K562 (cell line): ENCODE results near the gene ATP2A1. TPM values are rescaled to one million over a fixed set of nuclear protein-coding genes. Genes with fewer than 3 reads are reported as not detected.

Experiments used
- ATF3 ChIP-seq, 2 experiments: fragments of 450-650 bp in 1 of 2; sonication (generic) in 1 of 2; formaldehyde crosslinking in 1 of 2; IDR thresholded peaks in 1 of 2; conservative IDR thresholded peaks in 1 of 2; 2 replicates each; pipeline versions ENCODE4 v1.6.1 to v1.8.1; 2016 to 2023; ENCODE audit warnings: mild to moderate bottlenecking in 2 of 2, moderate library complexity in 2 of 2, inconsistent platforms in 1 of 2, missing genetic modification reagents in 1 of 2
- CCNT2 ChIP-seq: IDR thresholded peaks from 2 replicates; pipeline ENCODE4 v1.6.1; 2011; ENCODE audit warnings: borderline replicate concordance, low read depth, mild to moderate bottlenecking, moderate library complexity, mixed read lengths, low read length; ENCODE audit not compliant: insufficient read length; ENCODE audit errors: extremely low read depth
- CLOCK ChIP-seq: fragments of 250-450 bp; sonication (Bioruptor Pico); IDR thresholded peaks from 2 replicates; pipeline ENCODE4 v1.4.0; 2020; ENCODE audit warnings: mild to moderate bottlenecking, moderate library complexity, borderline replicate concordance
- CREB1 ChIP-seq, 2 experiments: sonication (generic) in 1 of 2; formaldehyde crosslinking in 1 of 2; IDR thresholded peaks; 2 replicates each; pipeline versions ENCODE4 v1.6.1 to v1.8.0; 2012 to 2022; ENCODE audit warnings: inconsistent platforms in 1 of 2, mild to moderate bottlenecking in 1 of 2, missing genetic modification reagents in 1 of 2, moderate library complexity in 1 of 2
- E2F8 ChIP-seq: fragments of 450-650 bp; IDR thresholded peaks from 2 replicates; pipeline ENCODE4 v1.7.1; 2018; ENCODE audit warnings: mild to moderate bottlenecking, low read depth; ENCODE audit not compliant: partially characterized antibody
- E4F1 ChIP-seq: fragments of 250-450 bp; sonication (Bioruptor Pico); IDR thresholded peaks from 2 replicates; pipeline ENCODE4 v1.5.0; 2021; ENCODE audit warnings: mild to moderate bottlenecking, borderline replicate concordance
- KAT7 ChIP-seq: sonication (generic); formaldehyde crosslinking; IDR thresholded peaks from 2 replicates; pipeline ENCODE4 v1.8.0; 2022; ENCODE audit warnings: missing genetic modification reagents, mild to moderate bottlenecking, borderline replicate concordance
- NCOR1 ChIP-seq: fragments of 450-650 bp; IDR thresholded peaks from 2 replicates; pipeline ENCODE4 v1.6.1; 2016; ENCODE audit warnings: mild to moderate bottlenecking, moderate library complexity
- PHF20 ChIP-seq: fragments of 450-650 bp; IDR thresholded peaks from 2 replicates; pipeline ENCODE4 v1.6.1; 2018; ENCODE audit not compliant: partially characterized antibody
- POLR2AphosphoS2 ChIP-seq: IDR thresholded peaks from 2 replicates; pipeline ENCODE4 v1.6.1; 2012; ENCODE audit warnings: low read length, improper control_type of control experiment
- SMAD2 ChIP-seq: fragments of 150-350 bp; IDR thresholded peaks from 2 replicates; pipeline ENCODE4 v1.6.1; 2014; ENCODE audit warnings: low read depth, mild to moderate bottlenecking, low read length
- SMARCC2 ChIP-seq: fragments of 450-650 bp; IDR thresholded peaks from 2 replicates; pipeline ENCODE4 v1.6.1; 2017; ENCODE audit warnings: antibody characterized with exemption, moderate library complexity, mild to moderate bottlenecking, low read depth
- ZFPM2 ChIP-seq: fragments of 250-450 bp; sonication (Bioruptor Pico); IDR thresholded peaks from 2 replicates; pipeline ENCODE4 v1.5.1; 2022; ENCODE audit warnings: mild to moderate bottlenecking
- ZNF511 ChIP-seq: sonication (generic); formaldehyde crosslinking; IDR thresholded peaks from 2 replicates; pipeline ENCODE4 v1.8.0; 2022; ENCODE audit warnings: mild to moderate bottlenecking, missing genetic modification reagents
- ZSCAN32 ChIP-seq: fragments of 450-650 bp; formaldehyde crosslinking; IDR thresholded peaks from 2 replicates; pipeline ENCODE4 v1.4.0; 2020; ENCODE audit warnings: mild to moderate bottlenecking, moderate library complexity
- polyA plus RNA-seq, 8 experiments: library from polyadenylated mRNA; depleted of rRNA in 4 of 8; stranded (reverse) in 5 of 8; unstranded in 3 of 8; fragments of >200 nt; fragmentation: Nextera tagmentation in 2 of 8; fragmentation: Illumina TruSeq in 1 of 8; extraction: Ambion mirVana in 2 of 8; extraction: Trizol in 1 of 8; gene quantifications; 2 replicates each; pipeline versions ENCODE4 v1.2.1 to v1.2.3, GENCODE V29; 2011 to 2014; ENCODE audit warnings: inconsistent platforms in 1 of 8, missing spikeins in 1 of 8
- total RNA-seq, 7 experiments: library from RNA; depleted of rRNA in 6 of 7; stranded (reverse); fragments of >200 nt in 6 of 7; fragmentation: Illumina TruSeq in 2 of 7; extraction: Trizol in 2 of 7; gene quantifications; 2 replicates each; pipeline versions ENCODE4 v1.2.1 to v1.2.3, GENCODE V29; 2011 to 2021; ENCODE audit warnings: low replicate concordance in 1 of 7

ATP2A1 gene
- total and polyA plus RNA-seq, 9 of the 15 experiments (the other 6 are each of a cell fraction or from before 2014, with no cell fraction given) = 0.25 to 2.6 (median 0.65) TPM

- TF ChIP-seq ZSCAN32 (CRISPR knock-in tag) = peak; percentile 66; the same call in 1 of the 2 replicates
- peak; percentile 52; the same call in 1 of the 2 replicates for TF ChIP-seq CREB1 (IDR thresholded peaks at IDR 0.05)
- no peak for TF ChIP-seq CREB1 (CRISPR knock-in tag; IDR thresholded peaks at IDR 0.05)
- peak; percentile 62 for TF ChIP-seq CCNT2
- no peak; the same call in 1 of the 2 replicates for TF ChIP-seq ZNF511
- no peak for TF ChIP-seq E4F1 (CRISPR knock-in tag)
- peak; percentile 79; the same call in 1 of the 2 replicates for TF ChIP-seq KAT7 (CRISPR knock-in tag)
- peak; percentile 84 for TF ChIP-seq SMARCC2
- TF ChIP-seq NCOR1 = peak; percentile 92
- 0 out of 2 replicates have a peak, but pooled peaks have one; percentile 17 for TF ChIP-seq CLOCK (CRISPR knock-in tag)
- 0 out of 2 replicates have a peak, but pooled peaks have one; percentile 29 for TF ChIP-seq ZFPM2 (CRISPR knock-in tag)
- TF ChIP-seq PHF20 = peak; percentile 56
- peak; percentile 38; the same call in 1 of the 2 replicates for TF ChIP-seq ATF3 (IDR thresholded peaks at IDR 0.05)
- TF ChIP-seq ATF3 (CRISPR knock-in tag; conservative IDR thresholded peaks at IDR 0.05) = 0 out of 2 replicates have a peak, but pooled peaks have one; percentile 21
- no peak for TF ChIP-seq SMAD2
- TF ChIP-seq POLR2AphosphoS2 = 0 out of 2 replicates have a peak, but pooled peaks have one; percentile 59
- peak; percentile 54 for TF ChIP-seq E2F8
Measured at GRCh38 chr16:28925386-28926228, 47.3 kb downstream of the ATP2A1 start (continued).
